ENCODE data around the gene DMRTA2. TPM values are rescaled to one million over a fixed set of nuclear protein-coding genes. Genes with fewer than 3 reads are reported as not detected.

Gene DMRTA2
- not detected for total RNA-seq

GRCh38 chr1:50422946-50423669 is at the start of gene DMRTA2:
TSS of gene DMRTA2 (minus strand) at chr1:50423443. CDS start at chr1:50421536, 1,907 bp downstream.
- TF ChIP-seq, protein P1, sequence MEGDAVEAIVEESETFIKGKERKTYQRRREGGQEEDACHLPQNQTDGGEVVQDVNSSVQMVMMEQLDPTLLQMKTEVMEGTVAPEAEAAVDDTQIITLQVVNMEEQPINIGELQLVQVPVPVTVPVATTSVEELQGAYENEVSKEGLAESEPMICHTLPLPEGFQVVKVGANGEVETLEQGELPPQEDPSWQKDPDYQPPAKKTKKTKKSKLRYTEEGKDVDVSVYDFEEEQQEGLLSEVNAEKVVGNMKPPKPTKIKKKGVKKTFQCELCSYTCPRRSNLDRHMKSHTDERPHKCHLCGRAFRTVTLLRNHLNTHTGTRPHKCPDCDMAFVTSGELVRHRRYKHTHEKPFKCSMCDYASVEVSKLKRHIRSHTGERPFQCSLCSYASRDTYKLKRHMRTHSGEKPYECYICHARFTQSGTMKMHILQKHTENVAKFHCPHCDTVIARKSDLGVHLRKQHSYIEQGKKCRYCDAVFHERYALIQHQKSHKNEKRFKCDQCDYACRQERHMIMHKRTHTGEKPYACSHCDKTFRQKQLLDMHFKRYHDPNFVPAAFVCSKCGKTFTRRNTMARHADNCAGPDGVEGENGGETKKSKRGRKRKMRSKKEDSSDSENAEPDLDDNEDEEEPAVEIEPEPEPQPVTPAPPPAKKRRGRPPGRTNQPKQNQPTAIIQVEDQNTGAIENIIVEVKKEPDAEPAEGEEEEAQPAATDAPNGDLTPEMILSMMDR (IDR thresholded peaks at IDR 0.05) = no peak
- TF ChIP-seq POLR2A (IDR thresholded peaks at IDR 0.05) = no peak

GRCh38 chr1:50471967-50472366 is 48.7 kb upstream of the DMRTA2 start:
- no peak for DNase-seq
- Histone ChIP-seq H3K27ac (no peak overlapping the region), H3K9me3 (no peaks in the 10 kb centered on the region), H3K4me1 (no peaks in the 10 kb centered on the region), H3K4me3 (no peak overlapping the region), H3K27me3 (no peaks in the 10 kb centered on the region), H3K36me3 (peaks cover 0 to 6% (median 0%) of the 10 kb centered on the region in 3 donors)
- TF ChIP-seq, protein P1 (IDR thresholded peaks at IDR 0.05) = no peak
- TF ChIP-seq POLR2A (IDR thresholded peaks at IDR 0.05) = no peak

More at GRCh38 chr1:50422946-50423669, at the start of gene DMRTA2:
- peaks cover 0 to 69% (median 19%) of the 10 kb centered on the region in 4 donors for H3K4me1 ChIP-seq
- H3K27ac ChIP-seq = no peak within 1 kb of the TSS
- H3K4me3 ChIP-seq = peak within 1 kb of the TSS in 3 of 4 donors; percentile 20 to 41 (median 32)
- H3K36me3 ChIP-seq = no peaks in the 10 kb centered on the region
- peaks cover 0 to 86% of the 10 kb centered on the region in 2 donors for H3K27me3 ChIP-seq
- peak in 1 of 3 donors; percentile 48 for DNase-seq
- no peaks in the 10 kb centered on the region for H3K9me3 ChIP-seq

DNA sequence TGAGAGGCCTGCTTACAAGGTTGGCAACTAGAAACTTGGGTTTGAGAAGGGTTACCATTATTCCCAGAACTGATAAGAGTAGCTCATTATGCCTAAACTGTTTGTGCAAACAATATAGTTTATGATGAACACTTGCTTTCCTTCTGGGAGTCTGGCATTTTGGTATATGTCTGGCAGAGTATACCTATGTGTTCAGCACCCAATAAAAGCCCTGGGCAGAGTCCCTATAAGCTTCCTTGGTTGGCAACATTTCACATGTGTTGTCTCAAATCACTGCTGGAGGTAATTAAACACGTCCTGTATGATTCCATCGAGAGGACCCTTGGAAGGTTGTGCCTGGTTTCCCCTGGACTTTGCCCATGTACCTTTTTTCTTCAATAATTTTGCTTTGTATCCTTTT is 39.7 kb upstream of the DMRTA2 start:
- TF ChIP-seq, protein P1 (IDR thresholded peaks at IDR 0.05) = no peak
- no peak for TF ChIP-seq POLR2A (IDR thresholded peaks at IDR 0.05)
- H3K4me3 ChIP-seq = no peak overlapping the region
- no peaks in the 10 kb centered on the region for H3K27me3 ChIP-seq
- DNase-seq = no peak
- H3K27ac ChIP-seq = no peak overlapping the region
- H3K4me1 ChIP-seq = no peaks in the 10 kb centered on the region
- H3K9me3 ChIP-seq = no peaks in the 10 kb centered on the region
- H3K36me3 ChIP-seq = peaks cover 0 to 8% (median 0%) of the 10 kb centered on the region in 3 donors

GRCh38 chr1:50458507-50458906 is 35.3 kb upstream of the DMRTA2 start:
- TF ChIP-seq, protein P1 (IDR thresholded peaks at IDR 0.05) = no peak
- no peak for TF ChIP-seq POLR2A (IDR thresholded peaks at IDR 0.05)
- H3K27ac ChIP-seq = no peak overlapping the region
- no peak for DNase-seq

DNA sequence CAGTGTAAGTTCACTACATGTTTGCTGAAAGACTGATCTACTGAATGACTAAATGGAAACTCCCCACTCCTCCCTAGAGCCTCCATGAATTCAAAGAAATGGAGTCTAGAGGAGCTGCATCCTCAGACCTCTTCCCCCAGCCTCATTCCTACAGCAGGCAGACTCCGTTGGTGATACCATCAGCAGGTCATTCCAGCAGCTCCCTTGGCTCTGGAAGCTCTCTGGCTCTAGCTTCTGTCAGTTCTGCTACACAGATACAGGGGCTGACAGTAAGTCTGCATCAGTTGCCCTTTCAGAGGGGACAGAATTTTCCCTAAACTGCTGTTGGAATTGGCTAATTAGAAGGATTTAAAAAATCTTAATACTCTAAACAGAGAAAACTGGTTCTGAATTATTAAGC is 31.7 kb upstream of the DMRTA2 start:
- no peak for DNase-seq
- no peaks in the 10 kb centered on the region for H3K9me3 ChIP-seq

More at GRCh38 chr1:50458507-50458906, 35.3 kb upstream of the DMRTA2 start:
- peaks cover 0 to 12% (median 0%) of the 10 kb centered on the region in 3 donors for H3K36me3 ChIP-seq
- H3K4me1 ChIP-seq = no peaks in the 10 kb centered on the region
- no peaks in the 10 kb centered on the region for H3K9me3 ChIP-seq
- no peaks in the 10 kb centered on the region for H3K27me3 ChIP-seq
- no peak overlapping the region for H3K4me3 ChIP-seq

More for the DNA sequence above, 31.7 kb upstream of the DMRTA2 start:
- Histone ChIP-seq H3K36me3 (peaks cover 0 to 4% (median 0%) of the 10 kb centered on the region in 3 donors), H3K27me3 (no peaks in the 10 kb centered on the region), H3K27ac (no peak overlapping the region), H3K4me1 (no peaks in the 10 kb centered on the region), H3K4me3 (no peak overlapping the region)
- TF ChIP-seq, protein P1 (IDR thresholded peaks at IDR 0.05) = no peak
- TF ChIP-seq POLR2A (IDR thresholded peaks at IDR 0.05) = no peak
